BE2C (cell line): Measurements from ENCODE around the gene PIK3R5.
"Not testable (repeated sequence)": the region's sequence is repeated elsewhere in the genome, so short reads cannot be mapped to it uniquely, and the experiment has no call there.

Source experiments
- DNase-seq: peaks from one replicate; pipeline ENCODE4 v3.0.0-alpha.2; 2020
- H3K27me3 ChIP-seq: fragments of 250-450 bp; sonication (Bioruptor Pico); 2 replicates; pipeline ENCODE4 v1.5.1; 2020; ENCODE audit warnings: mild to moderate bottlenecking
- H3K36me3 ChIP-seq: fragments of 250-450 bp; sonication (Bioruptor Pico); 2 replicates; pipeline ENCODE4 v1.5.1; 2020; ENCODE audit warnings: mild to moderate bottlenecking
- H3K4me1 ChIP-seq: fragments of 250-450 bp; sonication (Bioruptor Pico); 2 replicates; pipeline ENCODE4 v1.5.1; 2020
- H3K4me3 ChIP-seq: 2 replicates; pipeline ENCODE4 v1.5.1; 2011; ENCODE audit warnings: low read depth, low read length
- H3K9me3 ChIP-seq: fragments of 250-450 bp; sonication (Bioruptor Pico); 2 replicates; pipeline ENCODE4 v1.5.1; 2020
- CTCF ChIP-seq: IDR thresholded peaks from 2 replicates; pipeline ENCODE4 v1.5.1; 2012; ENCODE audit warnings: mild to moderate bottlenecking, low read depth, low read length

PIK3R5 gene

GRCh38 chr17:8861495-8862181 lies 103.9 kb downstream of the PIK3R5 start:
- Histone ChIP-seq H3K4me1 (no peaks in the 10 kb centered on the region), H3K27me3 (no peaks in the 10 kb centered on the region), H3K36me3 (no peaks in the 10 kb centered on the region)

GRCh38 chr17:8859804-8860430 lies 105.6 kb downstream of the PIK3R5 start:
- no peak for TF ChIP-seq CTCF
- no peaks in the 10 kb centered on the region for H3K9me3 ChIP-seq
- H3K4me3 ChIP-seq, result no peak overlapping the region

More at GRCh38 chr17:8861495-8862181, 103.9 kb downstream of the PIK3R5 start:
- H3K4me3 ChIP-seq, result no peak overlapping the region
- no peak for DNase-seq
- no peak for TF ChIP-seq CTCF
- no peaks in the 10 kb centered on the region for H3K9me3 ChIP-seq

GRCh38 chr17:8859027-8859803 lies 106.3 kb downstream of the PIK3R5 start:
- Histone ChIP-seq H3K9me3 (no peaks in the 10 kb centered on the region), H3K27me3 (no peaks in the 10 kb centered on the region), H3K4me1 (no peaks in the 10 kb centered on the region), H3K36me3 (no peaks in the 10 kb centered on the region), H3K4me3 (no peak overlapping the region)
- TF ChIP-seq CTCF, result no peak
- no peak for DNase-seq

More at GRCh38 chr17:8859804-8860430, 105.6 kb downstream of the PIK3R5 start:
- H3K27me3 ChIP-seq, result no peaks in the 10 kb centered on the region
- no peak for DNase-seq
- H3K36me3 ChIP-seq, result no peaks in the 10 kb centered on the region
- no peaks in the 10 kb centered on the region for H3K4me1 ChIP-seq

GRCh38 chr17:8857919-8858318 lies 107.6 kb downstream of the PIK3R5 start:
- Histone ChIP-seq H3K4me3 (no peak overlapping the region), H3K27me3 (no peaks in the 10 kb centered on the region), H3K4me1 (no peaks in the 10 kb centered on the region), H3K9me3 (no peaks in the 10 kb centered on the region), H3K36me3 (no peaks in the 10 kb centered on the region)
- TF ChIP-seq CTCF, result no peak
- DNase-seq, result no peak

GRCh38 chr17:8856869-8857575 lies 108.5 kb downstream of the PIK3R5 start:
- H3K9me3 ChIP-seq, result no peaks in the 10 kb centered on the region
- no peak for TF ChIP-seq CTCF
- no peaks in the 10 kb centered on the region for H3K27me3 ChIP-seq
- no peaks in the 10 kb centered on the region for H3K4me1 ChIP-seq
- no peaks in the 10 kb centered on the region for H3K36me3 ChIP-seq
- H3K4me3 ChIP-seq, result no peak overlapping the region
- no peak for DNase-seq

- not testable (repeated sequence) for H3K27me3 ChIP-seq, DNase-seq, H3K4me1 ChIP-seq, H3K36me3 ChIP-seq, H3K9me3 ChIP-seq, H3K4me3 ChIP-seq
Measured at GRCh38 chr17:8856205-8856603, 109.3 kb downstream of the PIK3R5 start.
